Ramos (cell line): ENCODE measurements around the gene RHOBTB1.

Experiments
- in situ Hi-C: fragments of 300-500 bp; cut with MboI; formaldehyde crosslinking; loops from one replicate; pipeline ENCODE4 v1.14.3; 2022; ENCODE audit warnings: low sequenced_read_pairs; ENCODE audit not compliant: unreplicated experiment

The RHOBTB1 gene

GRCh38 chr10:60965696-60966095 lies 21.7 kb upstream of the RHOBTB1 start:
- in situ Hi-C loops: no loop called here

GRCh38 chr10:60964257-60965235 lies 20.6 kb upstream of the RHOBTB1 start:
- in situ Hi-C loops: no loop called here

- in situ Hi-C loops: no loop called here
These were observed 19.7 kb upstream of the RHOBTB1 start for GRCh38 chr10:60963441-60964256.

GRCh38 chr10:60962946-60963345 lies 19.0 kb upstream of the RHOBTB1 start:
- in situ Hi-C loops: no loop called here

DNA sequence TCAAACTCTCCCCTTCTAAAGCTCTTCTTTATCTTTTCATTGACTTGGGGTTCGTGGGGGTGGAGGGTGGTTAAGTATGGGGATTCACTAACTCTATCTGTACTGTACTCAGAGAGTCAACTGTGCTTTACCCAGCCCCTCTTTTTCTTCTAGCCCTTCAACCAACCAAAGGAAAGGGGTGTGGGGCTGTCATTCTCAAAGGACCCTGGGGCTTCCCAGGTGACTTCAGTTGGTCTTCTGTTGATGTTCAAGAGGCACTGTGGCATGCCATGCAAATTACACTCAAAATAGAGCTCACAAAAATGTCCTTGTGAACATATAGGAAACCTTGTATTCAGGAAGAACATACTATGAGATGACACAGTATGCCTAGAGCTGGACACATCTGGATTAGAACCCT lies 16.9 kb upstream of the RHOBTB1 start:
- in situ Hi-C loops: no loop called here

GRCh38 chr10:60960031-60960430 lies 16.0 kb upstream of the RHOBTB1 start:
- in situ Hi-C loops: no loop called here

DNA sequence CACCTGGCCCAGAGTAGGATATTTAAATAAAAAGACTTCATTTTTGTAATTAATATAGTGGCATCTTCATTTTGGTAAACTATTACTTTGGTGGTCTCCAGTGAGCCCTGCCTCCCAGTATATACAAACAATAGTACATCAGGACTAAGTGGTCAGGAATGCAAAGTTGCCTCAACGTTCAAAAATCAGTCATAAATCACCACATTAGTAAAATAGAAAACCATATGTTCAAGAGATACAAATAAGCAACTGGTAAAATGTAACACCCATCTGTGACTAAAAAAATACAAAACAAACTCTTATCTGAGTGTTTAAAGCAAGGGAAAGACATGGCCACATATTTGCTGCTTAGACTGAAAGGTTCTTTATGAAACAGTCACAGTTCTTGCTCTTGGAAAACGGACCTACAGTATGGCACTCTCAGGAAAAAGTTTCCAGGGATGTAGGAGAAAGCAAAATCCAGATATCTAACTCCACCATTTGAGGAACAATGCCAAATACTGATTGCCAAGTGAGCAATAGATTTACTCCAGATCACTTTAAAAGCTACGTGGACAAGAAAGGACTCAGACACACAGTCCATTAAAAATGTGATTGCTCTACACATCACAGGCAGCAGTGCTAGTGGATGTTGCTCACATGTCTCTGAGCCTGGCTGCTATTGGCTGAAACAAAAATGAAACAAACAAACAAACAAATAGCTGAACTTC lies 15.1 kb upstream of the RHOBTB1 start:
- in situ Hi-C loops: no loop called here

- in situ Hi-C loops: no loop called here
These were observed 13.8 kb upstream of the RHOBTB1 start for GRCh38 chr10:60957667-60958221.

GRCh38 chr10:60955957-60956425 lies 12.0 kb upstream of the RHOBTB1 start:
- in situ Hi-C loops: no loop called here

GRCh38 chr10:60955316-60955715 lies 11.3 kb upstream of the RHOBTB1 start:
- in situ Hi-C loops: no loop called here

DNA sequence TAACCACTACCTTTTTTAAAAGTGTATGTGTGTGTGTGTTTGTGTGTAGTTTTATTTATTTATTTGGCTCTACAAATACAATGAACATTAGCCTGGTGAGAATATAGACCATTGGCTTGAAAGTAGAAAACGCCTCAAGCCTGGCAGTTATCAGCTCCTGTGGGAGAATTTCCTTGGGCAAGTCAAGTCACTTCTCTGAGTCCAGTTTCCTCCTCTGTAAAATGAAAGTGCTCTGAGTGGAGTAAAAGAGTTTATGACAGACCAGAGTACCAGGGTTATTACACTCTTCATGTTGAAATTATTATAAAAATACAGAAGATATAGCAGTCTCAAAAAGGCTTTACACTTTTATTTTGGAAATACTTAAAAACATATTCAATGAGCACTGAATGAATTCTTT lies 10.1 kb upstream of the RHOBTB1 start:
- in situ Hi-C loops: no loop called here

DNA sequence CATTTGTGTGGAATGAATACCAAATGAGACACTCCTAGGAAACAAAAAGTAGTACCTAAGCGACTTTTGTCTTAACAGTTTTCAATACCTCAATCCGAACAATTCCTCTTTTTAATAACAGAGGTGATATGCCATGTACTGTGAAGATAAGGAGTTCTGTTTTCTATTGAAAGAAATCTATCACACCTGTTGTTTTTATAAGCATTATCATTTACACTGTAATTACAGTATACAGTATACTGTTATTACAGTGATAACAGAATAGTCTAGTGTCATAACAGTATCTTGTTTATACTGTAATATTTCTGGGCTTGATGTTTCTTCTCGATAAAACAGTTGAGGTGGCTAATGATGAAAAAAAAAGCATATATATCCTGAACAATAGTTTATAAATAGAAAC lies 9.4 kb upstream of the RHOBTB1 start:
- in situ Hi-C loops: no loop called here

DNA sequence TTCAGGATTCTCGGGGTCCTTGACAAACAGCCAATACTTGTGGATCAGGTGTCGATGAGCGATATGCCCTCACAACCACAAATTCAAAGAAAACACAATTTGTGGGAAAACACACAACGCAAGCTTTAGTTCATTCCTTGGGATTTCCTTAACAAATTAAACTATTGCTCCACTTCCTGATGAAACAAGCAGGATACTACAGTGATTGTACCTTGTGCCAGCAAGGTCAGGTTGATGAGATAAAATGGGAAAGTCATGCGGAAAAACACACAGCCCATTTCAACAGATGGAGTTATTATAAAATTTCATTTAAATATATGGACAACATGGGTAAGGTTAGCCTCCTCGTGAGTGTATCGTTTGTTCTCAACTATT lies 8.8 kb upstream of the RHOBTB1 start:
- in situ Hi-C loops: no loop called here

- in situ Hi-C loops: no loop called here
These were observed 8.3 kb upstream of the RHOBTB1 start for GRCh38 chr10:60952067-60952845.

GRCh38 chr10:60951272-60951724 lies 7.3 kb upstream of the RHOBTB1 start:
- in situ Hi-C loops: no loop called here

DNA sequence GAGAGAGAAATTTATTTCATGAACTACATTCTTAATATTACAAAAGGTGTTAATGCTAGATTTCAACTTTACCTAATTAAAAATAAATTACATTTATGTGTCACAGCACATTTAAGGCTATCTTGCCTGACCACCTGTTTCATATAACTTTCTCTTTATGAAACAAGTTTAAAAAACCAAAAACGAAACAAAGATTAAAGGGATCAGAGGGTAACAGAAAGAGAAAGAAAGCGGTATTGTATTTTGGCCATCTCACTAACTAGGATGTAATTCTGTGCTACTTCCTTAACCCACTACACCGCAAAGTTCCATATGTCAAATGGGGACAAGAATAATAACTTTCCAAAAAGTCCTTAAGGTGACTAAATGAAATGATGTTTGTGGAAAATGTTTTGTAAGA lies 6.3 kb upstream of the RHOBTB1 start:
- in situ Hi-C loops: no loop called here

DNA sequence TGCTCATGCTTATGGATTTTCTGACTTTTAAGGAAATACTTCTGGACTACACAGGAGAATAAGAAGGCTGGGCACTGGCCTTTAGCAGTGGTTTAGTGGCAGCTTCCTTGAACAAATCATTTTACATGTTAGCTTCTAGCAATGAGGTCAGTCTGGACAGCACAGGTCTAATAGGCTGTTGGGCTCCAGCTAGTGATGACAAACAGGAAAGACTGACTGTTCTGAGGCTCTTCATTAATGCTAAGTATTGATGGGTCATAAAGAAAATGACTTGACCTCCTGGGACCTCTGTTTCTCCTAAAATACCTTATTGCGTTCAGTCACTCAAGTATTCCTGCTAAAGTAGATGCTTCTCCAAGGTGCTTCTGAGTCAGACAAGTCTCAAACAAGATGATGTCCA lies 4.9 kb upstream of the RHOBTB1 start:
- in situ Hi-C loops: no loop called here

DNA sequence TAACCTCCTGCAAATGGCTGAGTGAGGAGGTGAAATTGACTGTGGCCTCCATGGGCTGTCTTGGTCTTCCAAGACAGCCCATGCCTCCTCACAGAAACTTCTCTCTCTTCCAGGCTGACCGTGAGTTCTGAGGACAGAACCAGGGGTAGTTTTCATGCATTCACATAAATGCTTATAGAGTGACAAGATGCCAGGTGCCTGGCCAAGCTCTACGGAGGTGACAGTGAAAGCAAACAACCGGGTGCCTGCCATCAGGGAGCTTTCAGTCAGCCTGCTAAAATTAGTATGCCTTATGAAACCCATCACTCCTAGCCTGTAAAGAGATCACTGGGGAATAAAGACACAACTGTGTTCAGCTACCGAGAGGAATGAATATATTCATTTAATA lies 919 bp upstream of the RHOBTB1 start:
- in situ Hi-C loops: no loop called here

DNA sequence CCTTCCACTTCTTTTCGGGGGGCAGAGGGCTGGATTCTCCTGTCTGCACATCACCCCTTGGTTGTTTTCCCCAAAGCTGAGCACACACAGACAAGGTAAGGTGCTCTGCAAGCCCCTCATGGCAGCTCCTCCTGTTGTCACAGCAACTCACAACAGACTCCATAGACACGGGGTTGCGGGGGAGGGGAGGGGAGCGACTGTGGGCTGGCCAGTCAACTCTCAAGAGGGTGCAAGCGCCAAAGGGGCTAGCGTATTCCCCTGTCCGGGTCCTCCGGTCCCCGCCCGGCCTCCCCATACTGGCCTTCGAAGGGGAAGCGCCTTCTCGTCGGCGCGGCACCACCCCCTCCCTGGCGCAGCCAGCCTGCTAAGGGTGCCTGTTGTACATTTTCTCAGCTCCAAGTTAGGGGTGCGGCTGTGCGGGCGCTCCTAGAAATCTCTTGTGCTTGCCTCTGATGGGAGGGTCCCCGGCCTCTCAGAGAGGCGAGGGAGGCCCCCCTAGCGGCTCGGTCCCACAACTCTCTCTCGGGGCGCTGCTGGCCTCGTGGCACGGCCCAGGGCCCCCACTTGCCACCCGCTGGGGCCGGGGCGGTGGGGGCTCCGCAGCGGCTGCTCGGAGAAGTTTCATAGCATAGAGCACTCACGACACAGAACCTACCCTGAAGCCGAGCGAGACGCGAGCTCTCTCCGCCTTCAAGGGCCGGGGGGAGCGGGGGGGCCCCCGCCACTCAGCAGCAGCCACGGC lies 498 bp downstream of the RHOBTB1 start:
- in situ Hi-C loops: no loop called here
